Hepatocyte (in vitro differentiated cells): ENCODE measurements around the gene PCLO. TPM values are rescaled to one million over a fixed set of nuclear protein-coding genes. Genes with fewer than 3 reads are reported as not detected.
"Not testable (repeated sequence)": the region's sequence is repeated elsewhere in the genome, so short reads cannot be mapped to it uniquely, and the experiment has no call there.

Experiments
- DNase-seq: peaks from one replicate; pipeline ENCODE4 v3.0.0-alpha.2; 2016; ENCODE audit warnings: low spot score
- H2AFZ ChIP-seq: fragments of 200-600 bp; sonication (generic); 2 replicates; pipeline ENCODE4 v1.6.0; 2016; ENCODE audit warnings: antibody characterized with exemption, mild to moderate bottlenecking
- H3K27ac ChIP-seq: fragments of 200-600 bp; sonication (generic); 2 replicates; pipeline ENCODE4 v1.5.1; 2016; ENCODE audit warnings: mild to moderate bottlenecking
- H3K27me3 ChIP-seq: fragments of 200-600 bp; sonication (generic); 2 replicates; pipeline ENCODE4 v1.6.1; 2016
- H3K36me3 ChIP-seq: fragments of 200-600 bp; sonication (generic); replicated peaks from 2 replicates; pipeline ENCODE4 v1.5.1; 2016; ENCODE audit warnings: low read depth; ENCODE audit not compliant: insufficient read depth
- H3K4me1 ChIP-seq: fragments of 200-600 bp; sonication (generic); 2 replicates; pipeline ENCODE4 v1.5.1; 2016; ENCODE audit warnings: mild to moderate bottlenecking, moderate library complexity; ENCODE audit not compliant: insufficient read depth
- H3K4me2 ChIP-seq: fragments of 200-600 bp; sonication (generic); 2 replicates; pipeline ENCODE4 v1.6.0; 2016
- H3K4me3 ChIP-seq: fragments of 200-600 bp; sonication (generic); 2 replicates; pipeline ENCODE4 v1.5.1; 2016; ENCODE audit warnings: mild to moderate bottlenecking
- H3K79me2 ChIP-seq: fragments of 200-600 bp; sonication (generic); 2 replicates; pipeline ENCODE4 v1.6.0; 2017; ENCODE audit warnings: mild to moderate bottlenecking
- H3K9me2 ChIP-seq: fragments of 200-600 bp; sonication (generic); replicated peaks from 2 replicates; pipeline ENCODE4 v1.6.0; 2017; ENCODE audit warnings: mild to moderate bottlenecking; ENCODE audit not compliant: insufficient read depth
- H3K9me3 ChIP-seq: fragments of 200-600 bp; sonication (generic); 2 replicates; pipeline ENCODE4 v1.5.1; 2016; ENCODE audit warnings: low read depth, mild to moderate bottlenecking
- H4K20me1 ChIP-seq: fragments of 200-600 bp; sonication (generic); 2 replicates; pipeline ENCODE4 v1.6.0; 2016; ENCODE audit warnings: mild to moderate bottlenecking; ENCODE audit not compliant: insufficient read depth, poor library complexity, severe bottlenecking
- EZH2 ChIP-seq: fragments of 200-600 bp; sonication (generic); IDR thresholded peaks from 2 replicates; pipeline ENCODE4 v1.6.1; 2016; ENCODE audit warnings: antibody characterized with exemption, mild to moderate bottlenecking, borderline replicate concordance
- EZH2phosphoT487 ChIP-seq: fragments of 200-600 bp; sonication (generic); IDR thresholded peaks from one replicate; pipeline ENCODE4 v1.6.1; 2018; ENCODE audit warnings: antibody characterized with exemption, mild to moderate bottlenecking, low read depth, moderate library complexity; ENCODE audit not compliant: unreplicated experiment, severe bottlenecking
- WGBS: methylation state at CpG from one replicate; pipeline ENCODE4 v1.1.6; 2016; ENCODE audit warnings: low lambda C conversion rate; ENCODE audit errors: missing lambda C conversion rate; 5-methylcytosine and 5-hydroxymethylcytosine counted together
- polyA plus RNA-seq: library from polyadenylated mRNA; unstranded; fragments of >200 nt; fragmentation: Nextera tagmentation; extraction: Ambion mirVana; gene quantifications from 2 replicates; pipeline ENCODE4 v1.2.1, GENCODE V29; 2016
- total RNA-seq: library from RNA; depleted of rRNA; stranded (reverse); fragments of >200 nt; gene quantifications from 2 replicates; pipeline ENCODE4 v1.2.3, GENCODE V29; 2014
- TF ChIP-seq, protein P1 (sequence below): fragments of 200-600 bp; sonication (generic); IDR thresholded peaks from 2 replicates; pipeline ENCODE4 v1.5.1; 2016; ENCODE audit warnings: antibody characterized with exemption, mild to moderate bottlenecking; ENCODE audit not compliant: poor library complexity

The PCLO gene
- total and polyA plus RNA-seq, 2 experiments from 2014 or later = 1.3 to 8.1 TPM

DNA sequence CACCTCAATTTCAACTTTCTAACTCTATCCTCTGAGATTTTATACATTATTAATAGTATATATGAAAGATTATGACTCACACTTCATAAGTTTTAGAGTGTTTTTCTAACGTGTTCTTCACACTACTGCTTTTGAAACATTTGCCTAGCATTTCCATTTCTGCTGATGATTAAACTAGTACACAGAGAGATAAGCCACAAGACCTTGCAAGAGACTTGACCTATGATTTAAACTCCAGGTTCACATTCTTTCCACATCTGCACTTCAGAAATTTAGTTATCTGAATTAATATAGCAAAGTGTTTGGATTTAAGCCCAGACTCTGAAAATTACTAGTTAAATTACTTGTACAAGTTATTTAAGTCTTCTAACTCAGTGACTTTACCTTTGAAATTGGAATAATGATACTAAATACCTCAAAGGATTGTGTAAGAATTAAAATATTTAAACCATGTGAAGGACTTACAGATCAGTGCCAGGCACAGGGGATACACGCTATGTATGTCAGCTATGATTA is 66.6 kb downstream of the PCLO start:
- Histone ChIP-seq H3K9me3 (no peaks in the 10 kb centered on the region), H3K36me3 (no peaks in the 10 kb centered on the region), H3K4me1 (no peaks in the 10 kb centered on the region), H2AFZ (no peak overlapping the region), H3K79me2 (no peaks in the 10 kb centered on the region), H3K9me2 (no peaks in the 10 kb centered on the region), H3K27ac (no peak overlapping the region), H4K20me1 (no peaks in the 10 kb centered on the region), H3K4me3 (no peak overlapping the region), H3K27me3 (no peaks in the 10 kb centered on the region), H3K4me2 (no peak overlapping the region)
- 79% methylated on average over 2 of the region's 2 CpGs for whole genome bisulfite sequencing
- TF ChIP-seq EZH2 = no peak
- TF ChIP-seq, protein P1, sequence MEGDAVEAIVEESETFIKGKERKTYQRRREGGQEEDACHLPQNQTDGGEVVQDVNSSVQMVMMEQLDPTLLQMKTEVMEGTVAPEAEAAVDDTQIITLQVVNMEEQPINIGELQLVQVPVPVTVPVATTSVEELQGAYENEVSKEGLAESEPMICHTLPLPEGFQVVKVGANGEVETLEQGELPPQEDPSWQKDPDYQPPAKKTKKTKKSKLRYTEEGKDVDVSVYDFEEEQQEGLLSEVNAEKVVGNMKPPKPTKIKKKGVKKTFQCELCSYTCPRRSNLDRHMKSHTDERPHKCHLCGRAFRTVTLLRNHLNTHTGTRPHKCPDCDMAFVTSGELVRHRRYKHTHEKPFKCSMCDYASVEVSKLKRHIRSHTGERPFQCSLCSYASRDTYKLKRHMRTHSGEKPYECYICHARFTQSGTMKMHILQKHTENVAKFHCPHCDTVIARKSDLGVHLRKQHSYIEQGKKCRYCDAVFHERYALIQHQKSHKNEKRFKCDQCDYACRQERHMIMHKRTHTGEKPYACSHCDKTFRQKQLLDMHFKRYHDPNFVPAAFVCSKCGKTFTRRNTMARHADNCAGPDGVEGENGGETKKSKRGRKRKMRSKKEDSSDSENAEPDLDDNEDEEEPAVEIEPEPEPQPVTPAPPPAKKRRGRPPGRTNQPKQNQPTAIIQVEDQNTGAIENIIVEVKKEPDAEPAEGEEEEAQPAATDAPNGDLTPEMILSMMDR = no peak
- TF ChIP-seq EZH2phosphoT487 = no peak
- no peak for DNase-seq

DNA sequence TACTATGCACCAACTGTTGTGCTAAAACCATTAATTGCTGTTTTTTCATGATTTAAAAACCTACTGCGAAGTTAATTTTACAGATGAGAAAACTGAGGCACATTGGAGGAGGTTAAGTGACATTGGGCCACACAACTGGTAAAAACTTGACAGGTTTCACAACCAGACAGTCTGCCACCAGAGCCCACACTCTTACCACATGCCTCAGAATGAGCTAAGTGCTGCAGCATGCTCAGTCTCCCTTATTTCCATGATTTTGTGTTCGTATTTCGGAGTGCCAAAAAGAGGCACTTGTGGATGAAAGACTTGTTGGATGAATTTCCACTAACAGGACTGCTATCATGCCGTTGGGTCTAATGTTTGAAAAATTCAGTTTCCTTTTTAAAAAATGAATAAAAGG is 77.4 kb downstream of the PCLO start:
- no peak overlapping the region for H2AFZ ChIP-seq
- H4K20me1 ChIP-seq = no peaks in the 10 kb centered on the region
- DNase-seq = no peak
- H3K4me1 ChIP-seq = no peaks in the 10 kb centered on the region
- WGBS = 93% methylated on average over 4 of the region's 4 CpGs
- no peak overlapping the region for H3K4me3 ChIP-seq
- TF ChIP-seq, protein P1 = no peak
- TF ChIP-seq EZH2phosphoT487 (no peak), EZH2 (no peak)
- H3K9me2 ChIP-seq = no peaks in the 10 kb centered on the region
- H3K79me2 ChIP-seq = no peaks in the 10 kb centered on the region
- H3K36me3 ChIP-seq = no peaks in the 10 kb centered on the region
- no peaks in the 10 kb centered on the region for H3K9me3 ChIP-seq
- H3K4me2 ChIP-seq = no peak overlapping the region
- H3K27ac ChIP-seq = no peak overlapping the region
- no peaks in the 10 kb centered on the region for H3K27me3 ChIP-seq

DNA sequence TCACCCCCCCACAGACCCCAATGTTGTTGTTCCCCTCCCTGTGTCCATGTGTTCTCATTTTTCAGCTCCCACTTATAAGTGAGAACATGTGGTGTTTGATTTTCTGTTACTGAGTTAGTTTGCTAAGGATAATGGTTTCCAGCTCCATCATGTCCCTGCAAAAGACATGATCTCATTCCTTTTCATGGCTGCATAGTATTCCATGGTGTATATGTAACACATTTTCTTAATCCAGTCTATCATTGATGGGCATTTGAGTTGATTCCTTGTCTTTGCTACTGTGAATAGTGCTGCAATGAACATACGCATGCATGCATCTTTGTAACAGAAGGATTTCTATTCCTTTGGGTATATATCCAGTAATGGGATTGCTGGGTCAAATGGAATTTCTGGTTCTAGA is 82.8 kb downstream of the PCLO start:
- DNase-seq, H3K4me1 ChIP-seq, H3K9me3 ChIP-seq, H3K9me2 ChIP-seq, H3K4me3 ChIP-seq, H3K79me2 ChIP-seq, H3K27ac ChIP-seq, H3K27me3 ChIP-seq, H3K4me2 ChIP-seq, H4K20me1 ChIP-seq, H3K36me3 ChIP-seq, H2AFZ ChIP-seq: not testable (repeated sequence)
- 100% methylated on average over 1 of the region's 1 CpG for WGBS

DNA sequence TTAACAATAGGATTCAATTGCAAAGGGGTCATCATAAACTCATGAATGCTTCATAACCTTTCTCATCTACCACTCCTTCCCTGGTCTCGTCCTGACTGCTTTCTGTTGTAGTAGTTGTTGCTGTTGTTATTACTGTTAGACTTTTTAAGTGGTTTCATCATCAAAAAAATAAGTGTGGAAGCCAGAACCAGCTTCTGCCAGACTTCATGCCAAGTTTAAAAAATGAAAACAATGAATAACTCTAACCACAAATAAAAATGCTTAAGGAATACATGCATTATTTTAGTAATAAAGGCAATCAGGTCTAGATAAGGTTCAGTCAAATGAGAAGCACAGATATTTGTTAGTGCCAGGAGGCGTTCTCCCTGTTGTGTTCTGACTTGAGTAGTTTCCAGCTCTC is 85.4 kb downstream of the PCLO start:
- no peak for DNase-seq
- no peaks in the 10 kb centered on the region for H3K4me1 ChIP-seq
- H3K9me2 ChIP-seq = no peaks in the 10 kb centered on the region
- H3K36me3 ChIP-seq = no peaks in the 10 kb centered on the region
- WGBS = 80% methylated on average over 2 of the region's 2 CpGs
- no peak overlapping the region for H3K4me3 ChIP-seq
- H3K27me3 ChIP-seq = no peaks in the 10 kb centered on the region
- TF ChIP-seq EZH2phosphoT487 = no peak
- no peak for TF ChIP-seq EZH2
- TF ChIP-seq, protein P1 = no peak
- no peak overlapping the region for H3K27ac ChIP-seq
- H2AFZ ChIP-seq = no peak overlapping the region
- no peaks in the 10 kb centered on the region for H3K9me3 ChIP-seq
- H3K79me2 ChIP-seq = no peaks in the 10 kb centered on the region
- H4K20me1 ChIP-seq = no peaks in the 10 kb centered on the region
- H3K4me2 ChIP-seq = no peak overlapping the region
